Hypothalamus (tissue), 51 donors: ENCODE measurements around the gene PNLIP.

Experiments
- DNase-seq, 51 donors: peaks; one replicate each; lab custom pipeline; 2025; lab: John Stamatoyannopoulos, UW

Gene PNLIP

GRCh38 chr10:116612107-116612769 lies 66.5 kb downstream of the PNLIP start:
- DNase-seq = no peak

- DNase-seq = no peak
Observed at GRCh38 chr10:116613471-116613870, 67.7 kb downstream of the PNLIP start.

- no peak for DNase-seq
Observed at GRCh38 chr10:116614796-116615195, 69.1 kb downstream of the PNLIP start.

- DNase-seq = no peak
Observed at GRCh38 chr10:116615199-116615776, 69.6 kb downstream of the PNLIP start.
